Cardiac fibroblast (primary cell): Measurements from ENCODE around the gene TMEM247.

ENCODE experiments used
- DNase-seq, 2 donors: peaks; one replicate each; pipeline versions ENCODE4 v3.0.0 to v3.0.0-alpha.2; 2010; ENCODE audit warnings: low read depth in 2 of 2
- H3K4me3 ChIP-seq, 2 donors: replicated peaks in 1 of 2; 1 replicate in 1 of 2; 2 replicates in 1 of 2; pipeline ENCODE4 v1.5.1; 2011; ENCODE audit warnings: low read depth in 2 of 2, low read length in 2 of 2, mild to moderate bottlenecking in 2 of 2, moderate library complexity in 1 of 2
- CTCF ChIP-seq: IDR thresholded peaks from one replicate; pipeline ENCODE4 v1.5.1; 2011; ENCODE audit warnings: low read depth, mild to moderate bottlenecking, low read length, inconsistent platforms

Gene TMEM247

GRCh38 chr2:46479265-46479664, at the start of gene TMEM247:
TSS of gene TMEM247 (plus strand) at chr2:46479565.
- TF ChIP-seq CTCF: no peak
- DNase-seq: no peak
- no peak within 1 kb of the TSS for H3K4me3 ChIP-seq

- H3K4me3 ChIP-seq: no peak overlapping the region
- no peak for TF ChIP-seq CTCF
- DNase-seq: no peak
These were observed 49.0 kb upstream of the TMEM247 start for GRCh38 chr2:46430413-46430812.

- no peak overlapping the region for H3K4me3 ChIP-seq
- no peak for TF ChIP-seq CTCF
- no peak for DNase-seq
These were observed 48.4 kb upstream of the TMEM247 start for GRCh38 chr2:46430992-46431391.

GRCh38 chr2:46431481-46432235, 47.7 kb upstream of the TMEM247 start:
- no peak overlapping the region for H3K4me3 ChIP-seq
- peak; percentile 24 to 49 for DNase-seq
- no peak for TF ChIP-seq CTCF

GRCh38 chr2:46434851-46435273, 44.5 kb upstream of the TMEM247 start:
- no peak overlapping the region for H3K4me3 ChIP-seq
- peak in 1 of 2 donors; percentile 29 for DNase-seq
- TF ChIP-seq CTCF: no peak

GRCh38 chr2:46435353-46435752, 44.0 kb upstream of the TMEM247 start:
- H3K4me3 ChIP-seq: no peak overlapping the region
- TF ChIP-seq CTCF: no peak
- DNase-seq: no peak

- DNase-seq: peak; percentile 14 to 63
These were observed 43.5 kb upstream of the TMEM247 start for GRCh38 chr2:46435796-46436360.

More at GRCh38 chr2:46435796-46436360, 43.5 kb upstream of the TMEM247 start:
- no peak for TF ChIP-seq CTCF
- H3K4me3 ChIP-seq: no peak overlapping the region
